SK-N-SH (cell line): ENCODE data around the gene SLC6A9.

ENCODE experiments used
- EZH2phosphoT487 ChIP-seq: fragments of 200-600 bp; sonication (generic); IDR thresholded peaks from 2 replicates; pipeline ENCODE4 v1.6.1; 2017; ENCODE audit warnings: low read depth, mixed run types, mild to moderate bottlenecking, antibody characterized with exemption, moderate library complexity, borderline replicate concordance
- GATA2 ChIP-seq: sonication (generic); formaldehyde crosslinking; IDR thresholded peaks from 2 replicates; pipeline ENCODE4 v1.5.0; 2020; ENCODE audit warnings: mild to moderate bottlenecking, missing genetic modification reagents
- POLR2AphosphoS5 ChIP-seq: IDR thresholded peaks from 2 replicates; pipeline ENCODE4 v1.6.1; 2012; ENCODE audit warnings: low read depth, low read length
- REST ChIP-seq: IDR thresholded peaks from 2 replicates; pipeline ENCODE4 v1.6.1; 2012; ENCODE audit warnings: mild to moderate bottlenecking, low read depth, low read length, moderate library complexity
- RFX5 ChIP-seq: IDR thresholded peaks from 2 replicates; pipeline ENCODE4 v1.6.1; 2012; ENCODE audit warnings: mild to moderate bottlenecking, improper control_type of control experiment, low read length
- TF ChIP-seq, protein P1 (sequence below): fragments of 200-600 bp; sonication (generic); IDR thresholded peaks from 2 replicates; pipeline ENCODE4 v1.6.1; 2017; ENCODE audit warnings: antibody characterized with exemption, mild to moderate bottlenecking, moderate library complexity

- TF ChIP-seq, protein P1, sequence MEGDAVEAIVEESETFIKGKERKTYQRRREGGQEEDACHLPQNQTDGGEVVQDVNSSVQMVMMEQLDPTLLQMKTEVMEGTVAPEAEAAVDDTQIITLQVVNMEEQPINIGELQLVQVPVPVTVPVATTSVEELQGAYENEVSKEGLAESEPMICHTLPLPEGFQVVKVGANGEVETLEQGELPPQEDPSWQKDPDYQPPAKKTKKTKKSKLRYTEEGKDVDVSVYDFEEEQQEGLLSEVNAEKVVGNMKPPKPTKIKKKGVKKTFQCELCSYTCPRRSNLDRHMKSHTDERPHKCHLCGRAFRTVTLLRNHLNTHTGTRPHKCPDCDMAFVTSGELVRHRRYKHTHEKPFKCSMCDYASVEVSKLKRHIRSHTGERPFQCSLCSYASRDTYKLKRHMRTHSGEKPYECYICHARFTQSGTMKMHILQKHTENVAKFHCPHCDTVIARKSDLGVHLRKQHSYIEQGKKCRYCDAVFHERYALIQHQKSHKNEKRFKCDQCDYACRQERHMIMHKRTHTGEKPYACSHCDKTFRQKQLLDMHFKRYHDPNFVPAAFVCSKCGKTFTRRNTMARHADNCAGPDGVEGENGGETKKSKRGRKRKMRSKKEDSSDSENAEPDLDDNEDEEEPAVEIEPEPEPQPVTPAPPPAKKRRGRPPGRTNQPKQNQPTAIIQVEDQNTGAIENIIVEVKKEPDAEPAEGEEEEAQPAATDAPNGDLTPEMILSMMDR: no peak
- TF ChIP-seq POLR2AphosphoS5 (no peak), RFX5 (no peak), EZH2phosphoT487 (no peak), REST (no peak), GATA2 (CRISPR knock-in tag) (no peak)
Measured at GRCh38 chr1:44060830-44061267, 29.6 kb upstream of the SLC6A9 start.
